ENCODE results near the gene TTC21A. TPM values are rescaled to one million over a fixed set of nuclear protein-coding genes. Genes with fewer than 3 reads are reported as not detected.
A peak's percentile ranks its signal among the peaks of the same experiment; 100 is the strongest.

TTC21A gene
- total and polyA plus RNA-seq, 8 donors = 3.1 to 31.3 (median 6.1) TPM

GRCh38 chr3:39180183-39180545 lies 72.7 kb downstream of the TTC21A start:
- intact Hi-C loops (cut with DNase I) = loop anchor here in 1 of 3 donors (10.0 kb wide), 1 partner anchor 65 kb away; no protein-coding TSS in a partner anchor
- Histone ChIP-seq H3K27me3 (no peaks in the 10 kb centered on the region), H3K27ac (peak overlapping the region; percentile 45 to 68 (median 56)), H3K36me3 (no peaks in the 10 kb centered on the region), H3K9me3 (no peaks in the 10 kb centered on the region), H3K4me3 (peak overlapping the region in 2 of 4 donors; percentile 21 to 31), H3K4me1 (peaks cover 8 to 38% (median 14%) of the 10 kb centered on the region in 3 donors)
- TF ChIP-seq CTCF (IDR thresholded peaks at IDR 0.05) = no peak
- ATAC-seq (no peak), DNase-seq (no peak), FAIRE-seq (no peak)
- WGBS, 2 donors = 45 to 58% methylated on average over 3 of the region's 3 CpGs

GRCh38 chr3:39180546-39181346 lies 73.3 kb downstream of the TTC21A start:
- peaks cover 8 to 38% (median 14%) of the 10 kb centered on the region in 3 donors for H3K4me1 ChIP-seq
- FAIRE-seq (no peak), ATAC-seq (peak; percentile 80 to 86 (median 81)), DNase-seq (peak; percentile 92 to 97 (median 95))
- intact Hi-C loops (cut with DNase I) = loop anchor here in 1 of 3 donors (10.0 kb wide), 1 partner anchor 66 kb away; no protein-coding TSS in a partner anchor
- H3K9me3 ChIP-seq = no peaks in the 10 kb centered on the region
- WGBS, 2 donors = 2 to 3% methylated on average over 43 to 64 of the region's 64 CpGs
- H3K4me3 ChIP-seq = peak overlapping the region in 2 of 4 donors; percentile 21 to 31
- H3K36me3 ChIP-seq = no peaks in the 10 kb centered on the region
- peak in 1 of 4 donors; percentile 18 for TF ChIP-seq CTCF (IDR thresholded peaks at IDR 0.05)
- no peaks in the 10 kb centered on the region for H3K27me3 ChIP-seq
- peak overlapping the region; percentile 45 to 68 (median 56) for H3K27ac ChIP-seq

GRCh38 chr3:39181408-39182335 lies 74.2 kb downstream of the TTC21A start:
- ATAC-seq = no peak
- peaks cover 8 to 38% (median 14%) of the 10 kb centered on the region in 3 donors for H3K4me1 ChIP-seq
- FAIRE-seq = no peak
- peak overlapping the region; percentile 14 to 68 (median 56) for H3K27ac ChIP-seq
- peak overlapping the region in 1 of 4 donors; percentile 31 for H3K4me3 ChIP-seq
- no peaks in the 10 kb centered on the region for H3K36me3 ChIP-seq
- DNase-seq = peak in 1 of 6 donors; percentile 13
- no peaks in the 10 kb centered on the region for H3K9me3 ChIP-seq
- intact Hi-C loops (cut with DNase I) = loop anchor here in 1 of 3 donors (10.0 kb wide), 1 partner anchor 67 kb away; no protein-coding TSS in a partner anchor
- 55 to 62% methylated on average over 7 of the region's 7 CpGs for WGBS, 2 donors
- no peak for TF ChIP-seq CTCF (IDR thresholded peaks at IDR 0.05)
- H3K27me3 ChIP-seq = no peaks in the 10 kb centered on the region

- FAIRE-seq (no peak), DNase-seq (peak in 1 of 6 donors; percentile 8), ATAC-seq (no peak)
- Histone ChIP-seq H3K4me3 (no peak overlapping the region), H3K36me3 (no peaks in the 10 kb centered on the region), H3K27ac (no peak overlapping the region), H3K27me3 (no peaks in the 10 kb centered on the region), H3K9me3 (no peaks in the 10 kb centered on the region), H3K4me1 (peaks cover 6 to 27% (median 8%) of the 10 kb centered on the region in 3 donors)
- no peak for TF ChIP-seq CTCF (IDR thresholded peaks at IDR 0.05)
- 82 to 84% methylated on average over 12 of the region's 12 CpGs for WGBS, 2 donors
- intact Hi-C loops (cut with DNase I) = loop anchor here in 1 of 3 donors (10.0 kb wide), 1 partner anchor 69 kb away; no protein-coding TSS in a partner anchor
Measured at GRCh38 chr3:39183211-39184080, 76.0 kb downstream of the TTC21A start.
